Fibroblast of pulmonary artery (primary cell): ENCODE measurements around the gene IGFBP5.

Source experiments
- DNase-seq: peaks from one replicate; pipeline ENCODE4 v3.0.0-alpha.2; 2010; ENCODE audit warnings: low read depth
- H3K4me3 ChIP-seq: replicated peaks from 2 replicates; pipeline ENCODE4 v1.5.1; 2011; ENCODE audit warnings: low read depth, mild to moderate bottlenecking, control low read depth, low read length, moderate library complexity
- CTCF ChIP-seq: IDR thresholded peaks from 2 replicates; pipeline ENCODE4 v1.5.1; 2011; ENCODE audit warnings: mild to moderate bottlenecking, control low read depth, low read length, inconsistent platforms; ENCODE audit errors: missing control alignments

The IGFBP5 gene

DNA sequence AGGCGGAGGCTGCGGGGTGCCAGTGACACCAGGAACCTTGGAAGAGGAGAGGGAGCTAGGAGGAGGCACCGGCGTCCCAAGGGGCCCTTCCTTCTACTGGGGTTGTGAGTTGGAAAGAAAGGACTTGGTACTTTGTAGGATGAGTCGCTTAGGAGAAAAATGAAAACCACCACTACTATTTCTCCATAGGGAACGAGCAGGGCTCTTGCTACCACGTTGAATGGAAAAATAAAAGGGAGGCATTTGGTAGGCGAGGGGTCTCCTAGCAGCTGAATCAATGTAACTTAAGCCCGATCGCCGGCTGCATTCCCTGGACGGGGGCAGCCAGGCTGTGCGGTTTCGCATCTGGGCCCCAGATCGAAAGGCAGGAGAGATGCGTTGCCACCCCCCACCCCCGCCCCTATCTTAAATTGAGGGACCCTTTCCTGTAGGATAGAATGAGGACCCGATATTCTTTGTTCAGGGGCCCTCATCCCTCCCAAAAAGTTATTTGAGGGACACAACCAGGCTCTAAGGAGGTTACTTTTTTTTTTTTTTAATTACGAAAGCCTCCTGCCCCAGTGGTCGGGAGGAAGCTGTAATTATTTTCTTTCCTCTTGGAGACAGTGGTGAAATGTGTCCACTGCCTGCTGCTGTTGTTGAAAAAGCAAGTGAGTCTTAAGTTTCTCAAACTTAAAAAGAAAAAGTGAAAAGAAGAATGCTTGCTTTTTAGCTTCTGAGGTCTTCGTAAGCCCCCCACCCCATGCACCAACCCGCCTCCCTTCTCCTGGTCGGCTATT lies 60.8 kb downstream of the IGFBP5 start:
- no peak for DNase-seq
- no peak for TF ChIP-seq CTCF
- peak overlapping the region; percentile 44 for H3K4me3 ChIP-seq

DNA sequence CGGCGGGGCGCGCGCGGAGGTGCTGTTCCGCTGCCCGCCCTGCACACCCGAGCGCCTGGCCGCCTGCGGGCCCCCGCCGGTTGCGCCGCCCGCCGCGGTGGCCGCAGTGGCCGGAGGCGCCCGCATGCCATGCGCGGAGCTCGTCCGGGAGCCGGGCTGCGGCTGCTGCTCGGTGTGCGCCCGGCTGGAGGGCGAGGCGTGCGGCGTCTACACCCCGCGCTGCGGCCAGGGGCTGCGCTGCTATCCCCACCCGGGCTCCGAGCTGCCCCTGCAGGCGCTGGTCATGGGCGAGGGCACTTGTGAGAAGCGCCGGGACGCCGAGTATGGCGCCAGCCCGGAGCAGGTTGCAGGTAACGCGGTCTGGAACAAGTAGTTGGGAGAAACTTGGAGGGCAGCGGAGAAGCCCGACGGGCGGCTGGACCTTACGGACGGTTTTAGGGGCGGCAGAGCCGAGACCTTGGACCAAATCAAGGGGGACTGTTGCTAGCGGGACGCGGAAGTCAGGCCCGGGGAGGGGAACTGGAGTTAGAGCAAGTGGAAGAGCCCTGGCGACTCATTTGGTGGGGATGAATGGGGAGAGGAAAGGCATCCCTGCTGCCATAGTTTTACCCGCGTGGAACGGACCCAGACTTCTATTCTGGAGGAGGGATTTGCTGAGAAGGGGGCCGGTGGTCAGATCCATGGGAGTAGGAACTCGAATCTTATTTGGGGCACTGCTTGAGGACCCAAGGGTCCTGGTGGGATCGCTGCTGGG lies 61.6 kb downstream of the IGFBP5 start:
- no peak for TF ChIP-seq CTCF
- H3K4me3 ChIP-seq: peak overlapping the region; percentile 44
- DNase-seq: no peak

DNA sequence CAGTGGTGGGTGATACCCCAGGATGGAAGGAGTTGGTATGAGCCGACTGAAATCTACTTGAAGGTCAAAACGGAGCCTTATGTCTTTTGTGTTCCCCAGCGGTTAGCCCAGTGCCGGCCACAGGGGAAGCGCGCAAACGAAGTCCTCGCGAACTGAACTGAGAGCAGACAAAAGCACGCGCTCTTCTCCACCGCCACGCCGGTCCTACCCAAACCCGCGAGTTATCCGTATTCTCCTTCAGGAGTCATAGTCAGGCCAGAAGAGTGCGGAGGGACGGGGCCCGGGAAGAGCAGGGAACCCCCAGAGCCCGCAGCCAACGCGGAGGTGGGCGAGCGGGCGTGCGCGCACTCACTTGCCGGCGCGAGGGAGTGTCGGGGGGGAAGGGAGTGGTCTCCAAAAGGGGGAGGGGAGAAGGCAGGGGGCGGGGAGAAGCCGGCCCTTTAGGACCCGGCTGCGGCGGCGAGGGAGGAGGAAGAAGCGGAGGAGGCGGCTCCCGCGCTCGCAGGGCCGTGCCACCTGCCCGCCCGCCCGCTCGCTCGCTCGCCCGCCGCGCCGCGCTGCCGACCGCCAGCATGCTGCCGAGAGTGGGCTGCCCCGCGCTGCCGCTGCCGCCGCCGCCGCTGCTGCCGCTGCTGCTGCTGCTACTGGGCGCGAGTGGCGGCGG lies 62.3 kb downstream of the IGFBP5 start, which contains the start of gene IGFBP2:
TSS of gene IGFBP2 (plus strand) at position 469 of the 664 bp plus-strand sequence. CDS start at position 573, 104 bp downstream.
- H3K4me3 ChIP-seq: peak within 1 kb of the TSS; percentile 44
- TF ChIP-seq CTCF: no peak

GRCh38 chr2:216632346-216632951 lies 62.9 kb downstream of the IGFBP5 start:
- no peak for TF ChIP-seq CTCF
- no peak for DNase-seq
- H3K4me3 ChIP-seq: no peak overlapping the region

More for the DNA sequence above, 62.3 kb downstream of the IGFBP5 start, which contains the start of gene IGFBP2:
- DNase-seq: no peak

GRCh38 chr2:216629784-216630183 lies 65.6 kb downstream of the IGFBP5 start:
- H3K4me3 ChIP-seq: no peak overlapping the region
- DNase-seq: no peak
- TF ChIP-seq CTCF: no peak

GRCh38 chr2:216626875-216627245 lies 68.5 kb downstream of the IGFBP5 start:
- TF ChIP-seq CTCF: no peak
- no peak overlapping the region for H3K4me3 ChIP-seq
- DNase-seq: no peak
